K562 (cell line): Measurements from ENCODE around the gene ZDHHC14. TPM values are rescaled to one million over a fixed set of nuclear protein-coding genes. Genes with fewer than 3 reads are reported as not detected.

Source experiments
- CBX3 ChIP-seq, 2 experiments: IDR thresholded peaks; 1 replicate in 1 of 2; 2 replicates in 1 of 2; pipeline ENCODE4 v1.6.1; 2012; ENCODE audit warnings: inconsistent platforms in 2 of 2, low read length in 2 of 2, borderline replicate concordance in 1 of 2, control low read depth in 1 of 2
- CC2D1A ChIP-seq: fragments of 450-650 bp; IDR thresholded peaks from 2 replicates; pipeline ENCODE4 v1.6.1; 2017; ENCODE audit warnings: mild to moderate bottlenecking
- ETV1 ChIP-seq: fragments of 450-650 bp; conservative IDR thresholded peaks from 2 replicates; pipeline ENCODE4 v1.6.1; 2016; ENCODE audit warnings: missing genetic modification characterization, control low read depth, low read depth, missing compliant biosample characterization
- ETV5 ChIP-seq: sonication (generic); formaldehyde crosslinking; IDR thresholded peaks from 2 replicates; pipeline ENCODE4 v1.4.0; 2020; ENCODE audit warnings: low read depth, mild to moderate bottlenecking, missing genetic modification reagents
- FOXA1 ChIP-seq: fragments of 450-650 bp; IDR thresholded peaks from 2 replicates; pipeline ENCODE4 v1.6.1; 2016; ENCODE audit warnings: mild to moderate bottlenecking, borderline replicate concordance
- HNRNPL ChIP-seq: fragments of 200-400 bp; formaldehyde crosslinking; IDR thresholded peaks from 2 replicates; pipeline ENCODE4 v1.6.1; 2017; ENCODE audit warnings: low read depth, mild to moderate bottlenecking, low read length
- MXI1 ChIP-seq: IDR thresholded peaks from 2 replicates; pipeline ENCODE4 v1.6.1; 2011; ENCODE audit warnings: low read depth, mild to moderate bottlenecking, improper control_type of control experiment, low read length
- NRF1 ChIP-seq, 2 experiments: fragments of 450-650 bp; IDR thresholded peaks in 1 of 2; conservative IDR thresholded peaks in 1 of 2; 2 replicates each; pipeline ENCODE4 v1.6.1; 2014; ENCODE audit warnings: mild to moderate bottlenecking in 2 of 2
- NUFIP1 ChIP-seq: fragments of 450-650 bp; IDR thresholded peaks from 2 replicates; pipeline ENCODE4 v1.6.1; 2018; ENCODE audit not compliant: partially characterized antibody
- PHF8 ChIP-seq: fragments of 200-600 bp; sonication (generic); IDR thresholded peaks from 2 replicates; pipeline ENCODE4 v1.6.1; 2012; ENCODE audit warnings: mixed run types, mild to moderate bottlenecking, inconsistent platforms, low read length, moderate library complexity, borderline replicate concordance
- RBM39 ChIP-seq: fragments of 200-400 bp; formaldehyde crosslinking; optimal IDR thresholded peaks from 2 replicates; pipeline ENCODE3; 2018; ENCODE audit warnings: low read depth, low read length
- RCOR1 ChIP-seq, 2 experiments: IDR thresholded peaks; 2 replicates each; pipeline ENCODE4 v1.6.1; 2012; ENCODE audit warnings: low read depth in 2 of 2, low read length in 2 of 2, borderline replicate concordance in 1 of 2, improper control_type of control experiment in 1 of 2
- SMARCE1 ChIP-seq: fragments of 450-650 bp; IDR thresholded peaks from 2 replicates; pipeline ENCODE4 v1.7.1; 2016; ENCODE audit warnings: mild to moderate bottlenecking
- SNIP1 ChIP-seq: fragments of 450-650 bp; IDR thresholded peaks from 2 replicates; pipeline ENCODE4 v1.7.1; 2017; ENCODE audit warnings: low read depth, mild to moderate bottlenecking
- SREBF1 ChIP-seq: fragments of 150-350 bp; IDR thresholded peaks from 2 replicates; pipeline ENCODE4 v1.6.1; 2014; ENCODE audit warnings: antibody characterized with exemption, low read depth, low read length, borderline replicate concordance
- STAT5A ChIP-seq: IDR thresholded peaks from 2 replicates; pipeline ENCODE4 v1.6.1; 2012; ENCODE audit warnings: low read length, inconsistent platforms, borderline replicate concordance
- TOE1 ChIP-seq, 2 experiments: fragments of 450-650 bp in 1 of 2; sonication (generic) in 1 of 2; formaldehyde crosslinking in 1 of 2; IDR thresholded peaks; 2 replicates each; pipeline versions ENCODE4 v1.7.1 to v1.8.0; 2016 to 2022; ENCODE audit warnings: borderline replicate concordance in 2 of 2, mild to moderate bottlenecking in 2 of 2, antibody characterized with exemption in 1 of 2, inconsistent platforms in 1 of 2, low read depth in 1 of 2, missing genetic modification reagents in 1 of 2, moderate library complexity in 1 of 2
- TSC22D4 ChIP-seq: fragments of 450-650 bp; IDR thresholded peaks from 2 replicates; pipeline ENCODE4 v1.6.1; 2016; ENCODE audit warnings: missing genetic modification characterization, missing biosample characterization, control low read depth
- ZFX ChIP-seq: sonication (generic); formaldehyde crosslinking; IDR thresholded peaks from 2 replicates; pipeline ENCODE4 v1.8.0; 2022; ENCODE audit warnings: mild to moderate bottlenecking, missing genetic modification reagents, moderate library complexity
- ZKSCAN1 ChIP-seq: fragments of 150-350 bp; IDR thresholded peaks from 2 replicates; pipeline ENCODE4 v1.6.1; 2016; ENCODE audit warnings: low read depth, low read length
- ZNF239 ChIP-seq: fragments of 250-450 bp; sonication (Bioruptor Pico); IDR thresholded peaks from 2 replicates; pipeline ENCODE4 v1.4.0; 2020; ENCODE audit warnings: mild to moderate bottlenecking
- ZNF644 ChIP-seq: fragments of 200-800 bp; sonication (Bioruptor generic); IDR thresholded peaks from 2 replicates; pipeline ENCODE4 v1.6.1; 2016; ENCODE audit warnings: low read depth, missing genetic modification characterization, missing compliant biosample characterization
- polyA plus RNA-seq, 8 experiments: library from polyadenylated mRNA; depleted of rRNA in 4 of 8; stranded (reverse) in 5 of 8; unstranded in 3 of 8; fragments of >200 nt; fragmentation: Nextera tagmentation in 2 of 8; fragmentation: Illumina TruSeq in 1 of 8; extraction: Ambion mirVana in 2 of 8; extraction: Trizol in 1 of 8; gene quantifications; 2 replicates each; pipeline versions ENCODE4 v1.2.1 to v1.2.3, GENCODE V29; 2011 to 2014; ENCODE audit warnings: inconsistent platforms in 1 of 8, missing spikeins in 1 of 8
- total RNA-seq, 7 experiments: library from RNA; depleted of rRNA in 6 of 7; stranded (reverse); fragments of >200 nt in 6 of 7; fragmentation: Illumina TruSeq in 2 of 7; extraction: Trizol in 2 of 7; gene quantifications; 2 replicates each; pipeline versions ENCODE4 v1.2.1 to v1.2.3, GENCODE V29; 2011 to 2021; ENCODE audit warnings: low replicate concordance in 1 of 7
- TF ChIP-seq, protein P1 (sequence below): fragments of 200-800 bp; sonication (Bioruptor generic); IDR thresholded peaks from 2 replicates; pipeline ENCODE4 v1.6.1; 2017; ENCODE audit warnings: missing genetic modification characterization, missing compliant biosample characterization
- TF ChIP-seq, protein P2 (sequence below): sonication (generic); formaldehyde crosslinking; IDR thresholded peaks from 2 replicates; pipeline ENCODE4 v1.8.0; 2022; ENCODE audit warnings: mild to moderate bottlenecking, missing genetic modification reagents
- TF ChIP-seq, protein P3 (sequence below): fragments of 450-650 bp; IDR thresholded peaks from 2 replicates; pipeline ENCODE4 v1.6.1; 2016; ENCODE audit warnings: missing biosample characterization, missing genetic modification characterization

Gene ZDHHC14
- total and polyA plus RNA-seq, 9 of the 15 experiments (the other 6 are each of a cell fraction or from before 2014, with no cell fraction given) = 0.92 to 23.1 (median 13.8) TPM

DNA sequence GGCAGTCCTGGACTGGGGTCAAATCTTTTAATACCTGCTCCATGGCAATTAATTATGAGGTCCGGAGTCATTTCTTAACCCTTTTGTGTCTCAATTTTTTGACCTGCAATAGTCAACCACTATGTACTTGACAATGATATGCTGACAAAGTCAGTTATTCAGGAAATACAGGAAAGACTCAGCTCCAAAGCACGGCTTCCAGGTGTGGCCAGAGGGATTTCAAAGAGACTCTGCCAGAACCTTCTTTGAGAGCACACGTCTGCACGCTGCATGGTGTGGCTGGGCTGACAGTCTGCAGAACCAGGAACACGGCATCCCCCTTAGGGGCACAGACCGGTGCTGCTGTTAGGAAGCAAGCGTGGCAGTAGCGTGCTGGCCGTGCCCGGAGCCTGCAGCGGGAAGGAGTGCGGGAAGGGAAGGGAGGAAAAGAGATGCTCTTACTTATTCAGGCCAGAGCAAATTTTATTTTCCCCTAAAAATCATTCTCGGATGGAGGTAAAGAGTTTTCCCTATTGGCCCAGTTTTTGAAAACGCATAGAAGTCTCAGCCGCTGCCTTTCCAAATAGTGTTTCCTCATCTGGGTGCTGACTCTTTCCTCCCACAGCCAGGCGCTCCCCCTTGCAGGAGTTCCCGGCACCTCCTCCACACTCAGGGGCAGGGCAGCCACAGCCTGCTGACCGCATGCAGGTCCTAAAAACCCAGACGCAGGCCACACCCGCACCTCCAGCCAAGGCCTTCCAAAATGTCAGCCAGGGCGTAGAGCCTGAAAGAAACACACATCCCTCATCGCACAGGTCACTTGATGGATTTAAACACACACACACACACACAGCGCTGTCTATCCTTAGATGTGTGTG is 254.6 kb downstream of the ZDHHC14 start (continued):
- no peak for TF ChIP-seq MXI1
- TF ChIP-seq NUFIP1 = no peak
- no peak for TF ChIP-seq SREBF1
- TF ChIP-seq ZNF644 (tag) = no peak
- no peak for TF ChIP-seq PHF8
- no peak for TF ChIP-seq RBM39
- TF ChIP-seq STAT5A = no peak
- TF ChIP-seq, protein P1, sequence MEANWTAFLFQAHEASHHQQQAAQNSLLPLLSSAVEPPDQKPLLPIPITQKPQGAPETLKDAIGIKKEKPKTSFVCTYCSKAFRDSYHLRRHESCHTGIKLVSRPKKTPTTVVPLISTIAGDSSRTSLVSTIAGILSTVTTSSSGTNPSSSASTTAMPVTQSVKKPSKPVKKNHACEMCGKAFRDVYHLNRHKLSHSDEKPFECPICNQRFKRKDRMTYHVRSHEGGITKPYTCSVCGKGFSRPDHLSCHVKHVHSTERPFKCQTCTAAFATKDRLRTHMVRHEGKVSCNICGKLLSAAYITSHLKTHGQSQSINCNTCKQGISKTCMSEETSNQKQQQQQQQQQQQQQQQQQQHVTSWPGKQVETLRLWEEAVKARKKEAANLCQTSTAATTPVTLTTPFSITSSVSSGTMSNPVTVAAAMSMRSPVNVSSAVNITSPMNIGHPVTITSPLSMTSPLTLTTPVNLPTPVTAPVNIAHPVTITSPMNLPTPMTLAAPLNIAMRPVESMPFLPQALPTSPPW (CRISPR knock-in tag) = peak; percentile 92
- no peak for TF ChIP-seq ZKSCAN1
- TF ChIP-seq SMARCE1 = peak; percentile 60; the same call in 1 of the 2 replicates
- peak; percentile 37; the same call in 1 of the 2 replicates for TF ChIP-seq ZFX (CRISPR knock-in tag)
- no peak for TF ChIP-seq CC2D1A
- TF ChIP-seq SNIP1 = no peak
- TF ChIP-seq, protein P2, sequence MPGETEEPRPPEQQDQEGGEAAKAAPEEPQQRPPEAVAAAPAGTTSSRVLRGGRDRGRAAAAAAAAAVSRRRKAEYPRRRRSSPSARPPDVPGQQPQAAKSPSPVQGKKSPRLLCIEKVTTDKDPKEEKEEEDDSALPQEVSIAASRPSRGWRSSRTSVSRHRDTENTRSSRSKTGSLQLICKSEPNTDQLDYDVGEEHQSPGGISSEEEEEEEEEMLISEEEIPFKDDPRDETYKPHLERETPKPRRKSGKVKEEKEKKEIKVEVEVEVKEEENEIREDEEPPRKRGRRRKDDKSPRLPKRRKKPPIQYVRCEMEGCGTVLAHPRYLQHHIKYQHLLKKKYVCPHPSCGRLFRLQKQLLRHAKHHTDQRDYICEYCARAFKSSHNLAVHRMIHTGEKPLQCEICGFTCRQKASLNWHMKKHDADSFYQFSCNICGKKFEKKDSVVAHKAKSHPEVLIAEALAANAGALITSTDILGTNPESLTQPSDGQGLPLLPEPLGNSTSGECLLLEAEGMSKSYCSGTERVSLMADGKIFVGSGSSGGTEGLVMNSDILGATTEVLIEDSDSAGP (CRISPR knock-in tag) = no peak
- TF ChIP-seq RCOR1 (IDR thresholded peaks at IDR 0.05; ENCODE audit: borderline replicate concordance in 1 of 2, low read depth in 2 of 2, low read length in 2 of 2) = peak in 1 of 2 experiments; percentile 76; a peak in 1 of 4 replicates
- no peak for TF ChIP-seq TSC22D4 (tag)
- TF ChIP-seq CBX3 (IDR thresholded peaks at IDR 0.05; ENCODE audit: borderline replicate concordance in 1 of 2, low read length in 2 of 2) = no peak
- no peak for TF ChIP-seq TOE1 (IDR thresholded peaks at IDR 0.05; ENCODE audit: borderline replicate concordance)
- no peak for TF ChIP-seq TOE1 (CRISPR knock-in tag; IDR thresholded peaks at IDR 0.05; ENCODE audit: borderline replicate concordance, low read depth)
- no peak for TF ChIP-seq HNRNPL
- TF ChIP-seq ETV5 (CRISPR knock-in tag) = 0 out of 2 replicates have a peak, but pooled peaks have one; percentile 30
- TF ChIP-seq, protein P3, sequence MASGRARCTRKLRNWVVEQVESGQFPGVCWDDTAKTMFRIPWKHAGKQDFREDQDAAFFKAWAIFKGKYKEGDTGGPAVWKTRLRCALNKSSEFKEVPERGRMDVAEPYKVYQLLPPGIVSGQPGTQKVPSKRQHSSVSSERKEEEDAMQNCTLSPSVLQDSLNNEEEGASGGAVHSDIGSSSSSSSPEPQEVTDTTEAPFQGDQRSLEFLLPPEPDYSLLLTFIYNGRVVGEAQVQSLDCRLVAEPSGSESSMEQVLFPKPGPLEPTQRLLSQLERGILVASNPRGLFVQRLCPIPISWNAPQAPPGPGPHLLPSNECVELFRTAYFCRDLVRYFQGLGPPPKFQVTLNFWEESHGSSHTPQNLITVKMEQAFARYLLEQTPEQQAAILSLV (tag) = no peak
- TF ChIP-seq ZNF239 (CRISPR knock-in tag) = no peak
- no peak for TF ChIP-seq ETV1 (tag)
- peak; percentile 36 to 60; a peak in 3 of 4 replicates for TF ChIP-seq NRF1 (conservative IDR thresholded peaks at IDR 0.05 in 1 of 2, IDR thresholded peaks at IDR 0.05 in 1 of 2)
- TF ChIP-seq FOXA1 = no peak
